HG03469 (cell line): ENCODE measurements around the gene CTNNB1.

Source experiments
- ATAC-seq: cut with Tn5 transposase; IDR thresholded peaks from one replicate; pipeline ENCODE4 v1.9.1; 2021; ENCODE audit warnings: mild to moderate bottlenecking, moderate library complexity, moderate number of reproducible peaks; ENCODE audit not compliant: unreplicated experiment

CTNNB1 gene

GRCh38 chr3:41190509-41191284 is 8.6 kb upstream of the CTNNB1 start:
- ATAC-seq = no peak

DNA sequence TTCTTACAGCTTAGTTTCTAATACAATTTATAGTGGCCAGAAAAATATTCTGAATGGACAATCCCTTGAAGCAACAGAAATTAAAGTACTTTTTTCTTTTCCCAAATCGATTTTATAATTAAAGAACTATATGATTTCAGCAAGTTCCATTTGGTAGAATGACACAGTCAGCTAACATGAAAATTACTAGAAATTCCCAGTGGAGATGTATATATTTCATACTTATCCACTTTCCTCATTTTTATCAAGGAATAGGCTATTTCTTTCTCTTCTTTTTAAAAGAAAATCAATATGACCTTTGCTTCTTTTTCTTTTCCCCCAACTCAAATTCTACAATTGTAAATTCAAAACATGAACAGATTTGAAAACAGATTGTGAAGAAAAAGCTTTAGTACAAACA is 6.4 kb upstream of the CTNNB1 start:
- no peak for ATAC-seq

- no peak for ATAC-seq
These were observed 5.3 kb upstream of the CTNNB1 start for GRCh38 chr3:41193794-41194539.

- no peak for ATAC-seq
These were observed 4.6 kb upstream of the CTNNB1 start for GRCh38 chr3:41194701-41195100.

- no peak for ATAC-seq
These were observed 3.4 kb upstream of the CTNNB1 start for GRCh38 chr3:41195946-41196345.

DNA sequence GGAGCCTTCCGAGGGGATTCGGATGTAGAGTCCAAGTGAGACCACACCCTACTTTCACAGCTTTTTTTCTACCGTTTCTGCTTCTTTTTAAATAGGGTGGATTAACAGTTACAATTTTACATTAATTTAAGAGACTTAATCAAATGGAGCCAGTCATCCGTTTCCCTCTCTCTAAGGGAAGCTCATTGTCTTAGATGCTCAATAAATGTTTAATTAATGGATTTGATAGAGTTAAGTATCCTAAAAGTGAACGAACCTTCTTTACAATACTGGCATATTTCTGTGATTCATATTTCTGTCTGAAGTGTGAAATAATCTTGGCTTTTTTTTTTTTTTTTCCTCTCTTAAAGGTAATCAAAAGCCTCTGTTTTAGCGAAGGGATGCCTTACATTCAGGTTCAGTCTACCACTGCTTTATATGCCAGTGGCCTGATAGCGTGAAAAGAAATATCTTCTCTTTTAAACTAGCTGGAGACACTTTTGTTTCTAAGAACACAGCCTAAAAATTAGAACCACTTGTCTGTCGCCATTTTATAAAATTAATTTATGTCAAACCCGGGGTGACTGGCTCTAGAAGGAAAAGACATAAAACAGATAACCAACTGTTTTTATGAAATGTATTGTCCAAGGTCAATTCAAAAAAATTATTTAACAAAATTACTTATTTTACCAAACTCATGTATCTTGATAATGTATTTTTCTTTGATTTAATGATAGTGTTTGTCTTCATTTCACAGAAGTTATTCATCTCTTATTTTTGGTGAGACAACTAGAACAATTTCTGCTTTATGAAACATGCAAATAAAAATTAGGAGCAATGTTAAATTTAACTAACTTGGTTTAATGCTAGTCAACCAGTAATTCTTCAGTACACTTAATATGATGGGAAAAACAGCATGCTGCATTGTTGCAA is 2.5 kb upstream of the CTNNB1 start:
- ATAC-seq = no peak

- no peak for ATAC-seq
These were observed 1.3 kb upstream of the CTNNB1 start for GRCh38 chr3:41198046-41198445.

DNA sequence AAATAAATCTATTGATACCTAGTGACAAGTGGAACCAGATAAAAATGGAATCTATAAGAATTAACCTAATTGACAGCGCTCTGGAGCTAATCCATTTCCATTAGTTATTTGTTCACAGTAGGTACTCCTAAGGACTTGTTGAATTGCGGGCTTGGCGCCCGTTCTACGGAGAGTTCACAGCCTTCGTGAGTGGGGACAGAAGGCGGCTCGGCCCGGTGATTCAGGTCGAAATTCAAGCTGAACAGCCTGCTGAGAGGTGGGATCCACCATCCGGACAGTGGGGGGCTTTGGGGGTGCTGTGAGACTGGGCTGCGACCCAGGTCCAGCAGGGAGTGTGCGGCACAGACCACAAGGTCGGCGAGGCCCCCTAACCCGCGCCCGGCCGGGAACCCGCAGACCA is 779 bp upstream of the CTNNB1 start:
- ATAC-seq = no peak

DNA sequence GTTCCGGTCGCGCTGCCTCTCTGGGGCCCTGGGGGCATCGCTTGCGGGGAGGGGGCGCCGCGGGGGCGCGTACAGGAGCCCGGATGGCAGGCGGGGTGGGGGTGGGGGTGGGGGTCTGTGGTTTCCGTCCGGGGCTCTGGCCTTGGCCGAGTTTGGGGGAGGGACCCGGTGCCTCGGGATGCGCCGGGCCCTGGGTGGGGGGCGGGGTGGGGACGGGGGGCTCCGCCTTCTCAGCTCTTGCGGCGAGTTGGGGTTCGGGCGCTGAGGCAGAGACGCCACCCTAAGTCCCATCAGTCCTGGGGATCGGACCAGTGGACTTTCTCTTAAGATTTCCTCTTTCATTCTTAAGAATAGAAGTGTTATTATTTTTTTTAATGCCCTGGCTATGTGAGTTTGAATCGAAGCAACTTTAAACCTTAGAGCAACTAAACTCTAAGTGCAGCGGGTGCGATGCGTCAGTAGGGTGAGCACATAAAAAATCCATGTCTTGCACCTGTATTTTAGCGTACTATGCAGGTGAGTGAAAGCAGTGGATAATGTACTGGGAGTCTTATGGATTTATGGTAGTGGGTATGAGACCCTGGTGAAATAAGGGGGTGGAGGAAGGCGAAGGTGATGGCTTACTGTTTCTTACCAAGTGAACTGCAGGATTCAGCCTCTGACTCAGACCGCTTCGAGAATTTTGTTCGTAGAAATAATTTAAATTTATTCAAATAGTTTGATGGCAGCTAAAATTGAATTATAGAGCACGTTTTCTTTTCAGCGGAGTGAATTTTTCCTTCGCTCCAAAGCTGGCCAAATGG is 762 bp downstream of the CTNNB1 start:
- no peak for ATAC-seq

DNA sequence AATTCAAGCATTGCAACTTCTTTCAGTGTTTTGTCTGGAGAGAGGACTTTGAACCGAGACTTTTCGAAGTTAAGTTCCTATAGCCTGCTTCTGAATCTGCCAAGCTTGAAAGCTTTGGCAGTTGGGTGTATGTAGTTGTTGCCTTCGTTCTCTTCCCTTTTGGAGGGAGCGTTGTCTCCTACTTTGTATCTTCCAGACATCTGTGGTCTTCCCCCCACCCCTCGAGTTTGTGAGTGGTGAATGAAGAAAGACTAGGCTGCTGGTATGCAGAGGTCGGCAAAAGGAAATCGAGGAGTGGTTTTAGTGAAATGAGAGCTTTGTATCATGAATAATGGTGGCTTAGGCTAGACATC is 1.3 kb downstream of the CTNNB1 start:
- ATAC-seq = no peak

GRCh38 chr3:41202075-41202833 is 2.9 kb downstream of the CTNNB1 start:
- ATAC-seq = no peak

DNA sequence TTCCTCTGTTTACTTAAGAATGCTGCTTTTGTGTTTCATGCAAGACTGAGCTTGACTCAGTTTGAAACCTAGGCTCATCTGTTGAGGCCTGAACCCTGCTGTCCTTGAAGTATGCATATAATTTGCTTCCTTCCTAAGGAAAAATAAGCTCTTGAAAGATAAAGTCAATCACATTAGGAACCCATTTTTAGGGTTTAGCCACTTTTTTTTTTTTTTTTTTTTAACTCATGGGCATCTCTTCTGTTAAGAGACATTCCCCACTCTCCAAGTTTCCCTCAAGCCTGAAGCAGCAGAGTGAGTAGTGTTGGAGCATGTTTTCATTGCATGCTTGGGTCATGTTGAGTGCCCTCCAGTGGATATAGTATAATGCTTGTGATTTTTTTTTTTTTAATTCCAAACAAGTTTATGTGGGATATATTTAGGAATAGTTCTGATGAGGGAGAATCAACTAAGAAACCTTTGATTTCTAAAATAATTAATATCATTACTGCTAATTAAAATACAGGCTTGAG is 3.6 kb downstream of the CTNNB1 start:
- no peak for ATAC-seq

- no peak for ATAC-seq
These were observed 5.1 kb downstream of the CTNNB1 start for GRCh38 chr3:41204369-41204768.

DNA sequence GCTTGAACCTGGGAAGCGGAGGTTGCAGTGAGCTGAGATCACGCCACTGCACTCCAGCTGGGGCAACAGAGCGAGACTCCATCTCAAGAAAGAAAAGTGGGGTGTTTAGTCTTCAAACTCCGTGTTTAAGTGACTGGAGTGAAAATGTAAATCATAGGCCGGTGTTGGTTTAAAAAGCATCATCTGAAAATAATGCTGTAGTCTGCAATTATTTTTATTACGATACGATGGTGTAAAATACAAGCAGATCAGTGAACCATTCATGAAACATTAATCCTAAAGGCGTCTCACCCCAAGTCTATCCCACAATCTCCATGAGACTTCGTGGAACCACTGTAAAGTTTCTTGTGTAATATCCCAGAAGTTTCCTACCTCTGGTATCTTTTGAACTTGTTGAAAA is 6.3 kb downstream of the CTNNB1 start:
- no peak for ATAC-seq

DNA sequence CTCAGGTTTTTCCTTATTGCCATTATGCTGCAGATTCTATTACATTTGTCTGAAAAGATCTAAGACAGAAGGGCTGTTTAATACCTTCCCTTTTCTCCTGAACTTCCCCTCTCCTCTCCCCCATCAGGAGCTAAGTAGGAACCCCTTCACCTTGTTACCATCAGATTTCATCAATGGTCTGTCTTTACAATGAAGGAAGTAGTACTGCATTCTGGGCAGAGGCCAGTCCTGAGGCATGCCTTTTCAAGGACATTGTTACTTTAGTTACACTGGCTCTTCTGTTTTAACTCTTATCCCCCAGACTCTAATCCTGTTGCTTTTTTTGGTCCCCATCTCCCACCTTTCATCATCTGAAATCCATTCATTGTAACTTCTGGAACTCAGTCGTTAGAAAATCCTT is 8.1 kb downstream of the CTNNB1 start:
- ATAC-seq = no peak

GRCh38 chr3:41208507-41209220 is 9.4 kb downstream of the CTNNB1 start:
- ATAC-seq = no peak

- no peak for ATAC-seq
These were observed 10.3 kb downstream of the CTNNB1 start for GRCh38 chr3:41209646-41210045.

DNA sequence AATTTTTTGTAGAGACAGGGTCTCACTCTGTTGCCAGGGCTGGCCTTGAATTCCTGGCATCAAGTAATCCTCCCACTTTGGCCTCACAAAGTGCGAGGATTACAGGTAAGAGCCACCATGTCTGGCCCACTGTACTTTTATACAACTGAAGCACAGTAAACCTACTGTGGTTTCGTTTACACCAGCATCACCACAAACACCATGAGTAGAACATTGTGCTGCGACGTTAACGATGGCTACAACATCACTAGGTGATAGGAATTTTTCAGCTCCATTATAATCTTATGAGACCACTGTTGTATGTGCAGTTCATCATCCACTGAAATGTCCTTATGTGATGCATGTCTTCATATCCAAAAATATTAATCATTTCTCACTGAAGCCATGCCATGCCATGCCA is 11.7 kb downstream of the CTNNB1 start:
- ATAC-seq = no peak

GRCh38 chr3:41212088-41212487 is 12.8 kb downstream of the CTNNB1 start:
- ATAC-seq = no peak
